GM18511 (cell line): Measurements from ENCODE around the gene CHI3L1.
"Not testable (repeated sequence)": the region's sequence is repeated elsewhere in the genome, so short reads cannot be mapped to it uniquely, and the experiment has no call there.

ENCODE experiments used
- ATAC-seq: cut with Tn5 transposase; IDR thresholded peaks from one replicate; pipeline ENCODE4 v1.9.1; 2021; ENCODE audit warnings: mild to moderate bottlenecking, moderate library complexity; ENCODE audit not compliant: unreplicated experiment

CHI3L1 gene

DNA sequence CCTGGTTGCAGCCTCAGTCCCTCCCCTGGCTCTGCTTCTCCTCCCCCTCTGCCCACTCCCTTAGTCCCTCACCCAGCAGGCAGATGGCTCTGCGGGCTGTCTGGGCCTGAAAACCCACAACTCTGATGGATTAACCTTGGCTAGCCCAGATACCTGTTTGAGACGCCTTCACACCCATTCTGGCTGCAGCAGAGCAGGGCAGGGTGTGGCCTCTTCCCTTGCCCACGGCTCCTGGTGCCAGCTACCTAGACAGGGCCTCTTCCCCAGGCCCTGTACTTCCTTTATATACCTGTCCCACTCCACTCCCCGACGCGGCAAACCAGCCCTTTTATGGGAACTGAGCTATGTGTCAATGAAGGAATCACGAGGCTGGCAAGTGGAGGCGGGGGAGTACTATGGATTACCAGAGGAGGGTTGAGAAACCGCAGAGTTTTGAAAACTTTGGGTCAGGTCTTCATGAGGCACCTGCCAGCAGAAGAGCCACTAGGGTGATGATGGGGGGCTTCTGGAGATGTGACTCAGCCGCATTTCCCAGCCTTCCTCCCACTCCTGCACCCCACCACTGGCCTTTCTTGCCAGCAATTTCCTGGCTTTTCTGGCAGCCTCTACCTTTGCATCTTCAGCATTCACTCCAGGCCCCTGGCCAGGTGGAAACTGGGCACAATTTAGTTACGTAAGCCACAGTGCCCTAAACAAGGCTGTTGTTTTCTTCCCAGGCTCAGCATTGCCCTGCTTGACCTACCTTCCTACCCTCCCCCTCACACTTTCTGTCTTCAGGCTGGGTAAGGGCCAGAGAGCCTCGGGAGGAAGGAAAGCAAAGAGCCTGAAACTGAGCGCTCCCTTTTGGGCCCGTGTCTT, at the start of gene CHI3L1:
CHI3L1 (minus strand) TSS at position 259 of the 858 bp plus-strand sequence; CDS start at position 178, 81 bp downstream.
- no peak for ATAC-seq

DNA sequence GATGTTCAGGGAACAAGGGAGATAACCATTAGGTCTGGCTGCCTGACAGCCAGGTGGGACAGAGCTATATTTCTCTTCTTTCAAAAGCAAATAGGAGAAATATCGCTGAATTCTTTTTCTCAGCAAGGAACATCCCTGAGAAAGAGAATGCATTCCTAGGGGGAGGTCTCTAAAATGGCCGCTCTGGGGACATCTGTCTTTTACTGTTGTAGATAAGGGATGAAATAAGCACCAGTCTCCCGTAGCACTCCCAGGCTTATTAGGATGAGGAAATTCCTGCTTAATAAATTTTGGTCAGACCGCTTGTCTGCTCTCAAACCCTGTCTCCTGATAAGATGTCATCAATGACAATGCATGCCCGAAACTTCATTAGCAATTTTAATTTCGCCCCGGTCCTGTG, 48.4 kb upstream of the CHI3L1 start:
- ATAC-seq: not testable (repeated sequence)

DNA sequence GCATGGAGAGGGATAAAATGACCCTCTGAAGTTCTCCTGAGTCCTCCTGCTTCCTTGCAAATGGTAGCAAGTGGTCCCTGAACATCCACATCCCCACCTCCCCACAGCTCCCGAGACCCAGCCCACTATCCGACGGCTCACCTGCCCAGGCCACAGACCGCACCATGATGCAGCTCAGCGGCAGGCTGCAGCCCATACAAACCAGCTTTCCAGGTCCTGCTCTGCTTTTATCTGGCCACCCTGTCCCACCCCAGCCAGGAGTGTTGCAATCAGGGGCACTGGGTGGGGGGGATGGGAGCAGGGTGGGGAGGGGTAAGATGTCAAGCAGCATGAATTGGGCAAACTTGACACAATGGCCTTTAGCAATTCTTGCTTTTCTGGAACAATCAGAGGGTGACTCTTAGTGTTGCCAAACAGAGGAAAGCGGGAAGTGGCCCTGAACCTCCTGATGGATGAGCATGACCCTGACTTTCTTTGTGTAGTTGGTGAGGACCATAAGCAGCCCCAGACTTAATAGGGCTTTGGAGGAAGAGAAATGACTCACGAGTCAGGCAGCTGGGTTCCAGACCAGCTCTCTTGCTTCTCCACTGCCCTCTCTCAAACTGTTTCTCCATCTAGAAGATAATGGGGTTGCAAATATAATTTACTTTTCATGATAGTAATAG, 43.1 kb upstream of the CHI3L1 start, which contains the start of gene CHIT1:
CHIT1 (minus strand) TSS at position 203 of the 665 bp plus-strand sequence; CDS start at position 166, 37 bp downstream.
- no peak for ATAC-seq

DNA sequence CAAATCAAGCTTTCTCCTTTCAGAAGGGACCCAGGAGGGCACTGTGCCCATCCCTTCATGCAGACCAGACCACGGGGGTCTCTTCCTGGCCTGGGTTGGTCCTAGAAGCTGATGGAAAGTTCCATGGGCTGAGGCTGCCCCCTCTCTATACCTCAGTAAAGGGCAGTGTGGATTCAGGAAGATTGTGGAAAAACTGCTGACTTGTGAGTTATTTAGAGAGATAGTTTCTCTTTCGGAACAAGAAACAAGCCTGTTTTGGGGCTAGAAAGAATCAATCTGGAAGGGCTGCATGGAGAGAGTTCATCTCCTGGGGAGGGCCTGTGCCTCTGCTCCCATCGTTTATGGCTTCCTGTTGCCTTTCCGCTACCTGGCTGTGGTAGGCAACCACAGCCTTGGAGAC, 42.2 kb upstream of the CHI3L1 start:
- ATAC-seq: no peak

DNA sequence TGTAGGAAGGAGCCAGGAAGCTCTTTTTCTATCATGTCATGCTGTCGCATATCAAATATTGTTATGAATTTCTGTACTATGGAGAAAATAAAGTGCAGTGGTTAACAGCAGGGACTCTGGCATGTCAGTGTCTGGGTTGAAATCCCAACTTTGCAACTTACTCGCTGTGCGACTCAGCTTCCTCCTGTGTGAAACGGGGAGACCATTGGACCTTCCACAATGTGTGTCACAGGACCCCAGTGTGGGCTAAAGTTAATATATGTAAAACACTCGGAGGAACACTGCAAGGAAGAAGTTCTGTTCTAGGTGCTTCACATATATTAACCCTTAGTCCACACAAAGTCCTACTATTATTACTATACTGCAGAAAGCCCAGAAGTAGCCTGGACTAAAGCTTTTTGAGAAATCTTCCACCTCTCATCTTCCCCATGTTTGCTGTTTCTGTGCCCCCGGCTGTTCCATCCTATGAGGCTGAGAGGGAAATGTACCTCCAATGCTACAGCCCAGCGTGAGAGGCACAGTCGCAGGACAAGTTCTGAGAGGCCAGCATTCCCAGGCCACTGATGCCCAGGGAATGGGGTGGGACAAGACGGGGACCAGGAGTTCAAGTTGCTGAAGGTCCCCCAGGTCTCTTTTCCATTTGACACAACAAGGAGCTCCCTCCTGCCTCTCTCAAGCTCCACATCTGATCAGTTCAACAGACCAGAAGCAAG, 41.0 kb upstream of the CHI3L1 start:
- no peak for ATAC-seq

DNA sequence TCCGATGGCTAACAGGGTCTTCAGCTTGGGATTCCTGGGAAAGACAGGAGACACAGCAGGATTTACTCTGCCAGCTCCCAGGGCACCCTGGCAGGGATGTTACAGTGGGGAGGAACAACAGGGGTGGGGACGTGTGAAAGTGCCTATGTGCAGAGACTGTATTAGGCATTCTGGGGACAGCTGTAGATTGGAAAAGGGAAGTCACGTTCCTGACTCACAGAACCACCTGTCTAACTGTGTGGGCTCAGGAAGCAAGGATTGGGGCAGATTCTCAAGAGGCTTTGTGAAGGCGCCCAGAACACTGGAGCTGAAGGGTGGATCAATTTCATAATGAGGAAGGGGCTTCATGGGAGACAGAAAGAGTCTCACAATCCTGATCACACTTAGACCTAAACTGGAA, 38.6 kb upstream of the CHI3L1 start:
- ATAC-seq: no peak

DNA sequence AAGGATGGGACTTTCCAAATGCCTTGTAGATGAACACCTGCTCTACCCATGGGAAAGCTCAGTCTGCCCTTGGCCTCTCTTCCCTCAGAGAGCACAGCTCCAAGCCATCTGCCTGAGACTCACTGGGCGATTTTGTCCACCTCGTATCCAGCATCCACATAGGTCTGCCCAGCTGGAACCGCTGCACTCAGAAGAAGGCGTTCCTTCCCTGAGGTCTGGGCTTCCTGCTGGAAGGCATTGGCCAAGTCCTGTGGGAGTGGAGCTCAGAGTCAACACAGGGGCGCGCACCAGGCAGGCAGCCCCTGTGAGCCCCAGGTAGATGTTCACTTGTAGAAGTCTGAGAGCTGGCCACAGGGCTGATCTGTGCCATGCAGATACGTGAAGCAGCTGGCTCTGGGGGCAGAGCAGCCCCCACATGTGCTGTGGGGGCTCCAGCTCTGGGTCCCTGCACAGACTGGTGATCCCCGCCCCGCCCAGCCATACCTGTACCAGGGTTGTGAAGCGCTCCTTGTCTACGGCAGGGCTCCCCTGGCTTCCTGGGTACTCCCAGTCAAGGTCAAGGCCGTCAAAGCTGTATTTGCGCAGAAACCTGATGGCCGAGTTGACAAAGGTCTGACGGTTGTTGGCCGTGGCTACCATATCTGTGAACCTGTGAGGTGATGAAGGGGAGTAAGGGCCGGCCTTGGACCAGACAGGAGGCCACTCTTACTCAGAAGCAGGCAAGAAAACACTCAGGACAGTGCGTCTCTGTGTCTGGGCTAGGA, 36.7 kb upstream of the CHI3L1 start:
- ATAC-seq: no peak

DNA sequence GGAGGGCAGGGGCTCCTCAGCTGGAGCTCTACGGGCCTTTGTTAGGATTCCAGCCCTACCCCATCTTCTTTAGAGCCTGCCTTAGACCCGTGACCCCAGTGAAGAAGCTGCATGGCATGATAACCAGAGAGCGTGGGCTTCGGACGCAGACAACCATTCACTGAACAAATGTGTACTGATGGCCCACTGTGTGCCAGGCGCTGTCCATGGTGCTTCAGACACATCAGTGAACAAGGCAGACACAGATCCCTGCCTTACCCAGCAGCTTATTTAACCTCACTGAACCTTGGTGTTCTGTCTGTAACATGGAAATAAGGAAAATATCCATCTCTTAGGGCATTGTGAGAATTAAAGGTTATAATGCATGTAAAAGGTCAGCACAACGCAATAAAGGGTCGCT, 33.4 kb upstream of the CHI3L1 start:
- ATAC-seq: no peak

DNA sequence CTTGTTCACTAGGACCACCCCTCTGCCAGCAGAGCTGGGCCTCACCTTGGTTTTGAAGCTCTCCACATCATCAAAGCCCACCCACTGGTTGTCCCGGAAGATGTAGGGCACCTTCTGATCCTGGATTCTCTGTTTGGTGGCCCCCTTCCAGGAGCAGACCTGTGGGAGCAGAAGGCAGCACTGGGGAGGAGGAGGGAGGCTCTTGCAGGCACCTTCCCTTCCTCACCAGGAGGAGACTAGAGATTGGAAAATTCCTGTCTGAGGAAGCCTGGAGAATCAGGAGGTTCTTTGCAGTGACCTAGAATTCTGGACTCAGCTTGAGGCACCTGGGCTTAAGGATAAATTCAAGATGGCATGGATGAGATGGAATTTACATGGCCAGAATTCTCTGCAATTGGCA, 32.7 kb upstream of the CHI3L1 start:
- ATAC-seq: no peak

DNA sequence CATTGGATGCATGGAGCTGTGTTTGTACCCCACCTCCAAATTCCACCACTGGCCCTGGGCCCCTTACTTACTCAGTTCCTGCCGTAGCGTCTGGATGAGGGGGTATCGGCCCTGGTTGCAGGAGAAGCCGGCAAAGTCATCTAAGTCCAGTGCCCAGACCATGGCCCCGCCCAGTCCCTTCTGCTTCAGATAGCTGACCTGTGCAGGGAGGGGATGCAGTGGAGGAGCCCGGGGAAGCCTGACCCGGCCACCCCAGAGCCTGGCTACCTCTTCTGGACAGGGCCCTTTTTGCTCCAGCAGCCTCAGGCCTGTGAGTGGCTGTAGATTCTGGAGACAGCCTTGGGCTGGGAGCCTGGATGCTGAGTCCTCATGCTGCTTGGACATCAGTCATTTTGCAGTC, 31.2 kb upstream of the CHI3L1 start:
- ATAC-seq: no peak

DNA sequence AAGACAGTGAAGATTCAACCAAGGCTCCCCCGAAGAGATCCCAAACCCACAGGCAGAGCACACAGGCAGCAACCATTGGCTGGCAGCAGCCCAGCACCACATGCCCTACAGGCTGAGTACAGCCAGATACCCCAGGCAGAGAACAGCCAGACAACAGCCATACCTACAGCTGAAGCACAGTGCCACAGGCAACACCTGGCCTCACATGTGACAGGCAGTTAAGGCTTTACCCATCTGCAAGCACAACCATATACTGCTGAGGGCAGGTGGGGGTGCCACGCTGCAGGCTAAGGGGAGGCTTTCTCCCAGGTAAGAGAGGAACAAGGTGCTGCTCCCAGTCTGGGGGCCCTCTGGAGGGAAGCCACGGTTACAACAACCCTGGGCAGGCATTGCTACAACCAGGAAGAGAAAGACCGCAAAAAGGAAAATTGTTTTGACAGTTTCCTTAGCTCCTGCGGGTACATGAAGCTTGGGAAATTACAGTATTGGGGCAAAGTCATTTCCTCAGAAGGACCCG, 30.7 kb upstream of the CHI3L1 start:
- no peak for ATAC-seq

DNA sequence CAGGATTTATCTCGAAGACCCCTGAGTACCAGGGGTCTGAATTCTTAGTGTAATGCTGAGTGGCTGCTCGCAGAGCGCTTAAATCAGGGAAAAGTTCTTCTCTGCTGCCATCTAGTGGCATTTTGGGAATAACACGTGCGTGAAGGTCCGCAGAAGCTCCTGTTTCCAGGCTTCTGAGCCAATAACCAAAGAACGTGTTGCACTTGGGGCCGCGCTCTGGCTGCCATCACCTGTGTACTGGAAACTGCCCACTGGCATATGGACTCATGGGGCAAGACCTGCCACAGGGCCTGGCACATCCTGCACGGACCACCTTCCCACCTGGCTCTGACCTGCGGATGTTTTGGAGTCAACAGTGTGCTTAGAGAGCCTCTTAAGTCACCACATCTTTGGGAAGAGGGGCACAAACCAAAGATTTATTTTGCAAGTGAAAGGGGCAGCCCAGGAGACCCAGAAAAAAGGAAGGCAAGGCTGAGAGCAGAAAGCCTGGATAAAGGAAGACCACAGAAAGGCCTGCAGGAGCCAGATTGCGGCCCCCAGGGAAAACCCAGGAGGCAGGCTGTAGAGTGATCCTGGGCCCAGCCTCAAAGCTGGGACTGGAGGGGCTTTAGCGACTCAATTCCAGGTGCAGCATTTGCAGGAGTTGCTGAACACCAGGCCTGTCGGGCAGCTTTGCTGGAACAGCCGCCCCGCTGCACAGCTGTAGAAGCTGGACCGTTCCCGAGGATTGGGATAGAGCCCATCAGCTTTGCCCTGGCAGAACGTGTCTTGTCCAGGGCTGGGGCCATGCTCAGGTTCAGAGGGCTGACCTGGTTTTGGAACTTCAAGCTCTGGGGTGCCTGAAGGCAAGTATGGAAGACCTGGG, 30.0 kb upstream of the CHI3L1 start:
- no peak for ATAC-seq

DNA sequence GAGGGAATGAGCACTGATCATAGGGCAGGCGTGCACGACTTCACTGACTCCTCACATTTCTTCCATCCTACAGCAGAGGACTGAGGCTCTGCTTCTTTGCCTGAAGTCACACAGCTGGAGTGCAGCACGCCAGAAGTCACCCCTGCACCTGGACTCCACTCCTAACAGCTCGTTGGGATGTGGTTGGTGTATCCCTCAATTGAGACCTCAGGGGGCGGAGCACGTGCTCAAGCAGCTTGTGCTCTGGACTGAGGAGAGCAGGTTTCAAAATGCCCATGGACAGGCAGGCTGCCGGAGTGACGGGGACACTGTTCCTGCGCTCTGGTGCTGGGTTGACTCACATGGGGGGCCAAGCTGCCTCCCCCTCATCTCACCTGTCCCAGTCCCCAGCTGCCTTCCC, 29.1 kb upstream of the CHI3L1 start:
- ATAC-seq: no peak

DNA sequence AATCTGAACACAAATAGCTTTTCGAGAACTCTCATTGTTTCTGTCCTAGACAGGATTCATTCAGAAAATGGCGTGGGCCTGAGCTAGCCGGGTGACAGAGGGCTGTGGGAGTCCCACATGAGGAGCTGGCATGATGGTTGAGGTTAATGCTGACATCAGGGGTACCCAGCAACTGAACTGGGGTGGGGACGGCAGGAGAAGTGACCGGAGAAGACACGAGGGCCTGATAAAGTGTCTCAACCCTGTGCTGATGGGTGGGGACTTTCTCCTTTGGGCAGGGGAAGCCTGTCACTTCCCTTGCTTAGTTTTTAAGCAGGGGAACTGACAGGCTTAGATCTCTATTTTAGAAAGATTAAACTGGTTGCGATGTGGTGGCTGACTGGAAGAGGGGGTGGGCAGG, 28.4 kb upstream of the CHI3L1 start:
- no peak for ATAC-seq

DNA sequence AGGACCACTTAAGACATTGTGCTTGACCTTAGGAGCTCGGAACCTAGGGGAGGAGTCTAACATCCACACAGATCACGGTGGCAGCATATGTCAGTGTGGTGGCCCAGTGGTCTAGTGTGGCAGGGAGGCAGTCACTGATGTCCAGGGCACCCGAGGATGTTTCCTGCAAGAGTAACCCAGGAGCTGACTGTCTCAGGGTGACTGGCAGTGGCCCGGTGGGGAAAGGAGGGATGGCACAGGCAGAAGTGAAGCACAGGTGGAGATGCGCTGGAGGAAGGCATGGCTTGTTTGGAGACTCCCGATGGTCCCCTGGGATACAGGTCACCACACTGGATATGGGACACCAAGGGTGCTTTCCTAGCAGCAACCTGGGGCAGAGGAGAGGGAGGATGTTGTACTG, 26.6 kb upstream of the CHI3L1 start:
- ATAC-seq: no peak

DNA sequence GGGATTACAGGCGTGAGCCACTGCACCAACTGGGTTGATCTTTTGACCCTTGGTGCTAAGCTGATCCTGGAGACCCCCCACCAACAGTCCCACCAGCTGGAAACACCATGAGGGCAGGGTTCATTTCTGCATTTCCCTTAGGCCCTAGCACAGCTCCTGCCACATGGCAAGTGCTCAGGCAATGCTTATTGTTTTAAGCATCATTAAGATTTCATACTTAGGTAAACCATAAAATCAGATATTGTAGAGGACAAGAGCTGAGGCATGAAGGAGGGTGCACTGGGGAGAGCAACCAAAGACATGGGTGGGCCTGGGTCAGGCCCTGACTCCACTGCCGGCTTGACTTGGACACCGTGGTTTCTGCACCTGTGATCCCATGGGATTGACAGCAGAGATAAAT, 25.3 kb upstream of the CHI3L1 start:
- ATAC-seq: no peak

DNA sequence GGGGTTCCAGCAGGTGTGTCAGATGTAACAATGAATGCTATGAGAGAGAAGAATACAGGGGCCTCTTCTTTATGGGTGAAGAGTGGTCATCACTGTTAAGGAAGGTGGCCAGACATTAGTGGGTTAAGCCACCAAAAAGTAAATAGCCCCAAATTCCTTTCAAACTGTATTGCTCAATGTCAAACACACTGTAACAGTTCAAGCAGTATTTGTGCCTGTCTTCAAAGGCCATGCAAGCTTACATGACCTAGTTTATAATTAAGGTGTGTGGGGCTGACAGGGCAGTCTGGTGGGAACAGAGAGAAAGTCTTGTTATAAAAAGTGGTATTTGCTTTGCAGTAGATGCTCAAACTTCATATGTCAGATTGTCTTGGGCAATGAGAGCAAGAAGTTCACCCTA, 24.5 kb upstream of the CHI3L1 start:
- ATAC-seq: no peak

DNA sequence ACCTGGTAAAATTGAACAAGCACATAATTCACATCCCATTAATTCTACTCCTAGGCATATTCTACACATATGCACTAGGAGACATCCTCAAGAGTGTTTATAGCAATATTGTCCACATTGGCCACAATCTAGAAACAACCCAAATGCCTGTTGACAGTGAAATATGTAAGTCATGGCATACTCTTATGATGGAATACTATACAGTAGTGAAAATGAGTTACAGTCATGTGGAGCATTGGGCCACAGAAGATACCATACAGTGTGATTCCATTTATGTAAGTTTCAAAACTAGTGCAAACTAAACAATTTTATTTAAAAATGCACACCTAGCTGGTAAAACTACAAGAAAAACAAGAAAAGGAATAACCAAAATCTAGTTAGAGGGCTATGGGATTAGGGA, 23.8 kb upstream of the CHI3L1 start:
- no peak for ATAC-seq

DNA sequence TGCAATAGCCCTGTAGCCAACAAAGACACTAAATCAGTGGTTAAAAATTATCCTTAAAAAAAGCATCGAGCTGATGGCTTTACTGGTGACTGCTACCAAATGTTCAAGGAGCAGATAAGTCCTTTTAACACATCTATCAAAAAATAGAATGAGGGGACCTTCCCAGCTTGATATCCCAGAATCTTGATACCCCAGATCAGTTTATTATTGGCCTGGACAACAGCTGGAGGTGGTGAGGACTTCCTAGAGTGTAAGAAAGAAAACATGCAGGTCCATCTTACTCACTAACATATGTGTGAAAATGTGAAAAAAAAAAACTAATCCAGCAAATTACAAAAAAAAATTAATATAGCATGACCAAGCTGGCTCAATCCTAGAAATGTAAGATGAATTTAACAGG, 21.7 kb upstream of the CHI3L1 start:
- no peak for ATAC-seq

DNA sequence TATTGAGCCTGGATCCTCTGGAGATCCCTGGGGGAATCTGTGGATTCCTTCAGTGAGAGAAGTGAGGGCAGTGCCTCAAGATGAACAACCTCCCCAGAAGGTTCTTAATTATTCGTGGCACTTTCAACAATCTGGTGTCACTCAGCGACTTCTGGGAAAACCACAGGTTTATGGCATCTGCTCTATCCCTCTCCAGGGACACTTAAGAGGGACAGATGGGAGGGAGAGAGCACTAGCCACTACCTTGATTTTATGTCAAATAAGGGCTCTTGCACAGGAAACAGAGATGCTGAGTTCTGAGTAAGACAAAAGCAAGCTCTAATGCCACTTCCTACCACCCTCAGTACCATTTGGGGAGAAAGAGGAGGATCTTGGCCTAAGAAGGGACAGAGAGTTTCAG, 21.2 kb upstream of the CHI3L1 start:
- ATAC-seq: no peak
